SJSA1 (cell line): ENCODE results near the gene POU4F3. TPM values are rescaled to one million over a fixed set of nuclear protein-coding genes. Genes with fewer than 3 reads are reported as not detected.
"Not testable (repeated sequence)": the region's sequence is repeated elsewhere in the genome, so short reads cannot be mapped to it uniquely, and the experiment has no call there.

Source experiments
- DNase-seq, 2 experiments: peaks; one replicate each; pipeline ENCODE4 v3.0.0-alpha.2; 2015 to 2020; ENCODE audit warnings: low spot score in 2 of 2, low read depth in 1 of 2
- H3K27ac ChIP-seq: fragments of 250-450 bp; sonication (Bioruptor Pico); 2 replicates; pipeline ENCODE4 v1.5.1; 2020; ENCODE audit warnings: mild to moderate bottlenecking, moderate library complexity
- H3K27me3 ChIP-seq: fragments of 250-450 bp; sonication (Bioruptor Pico); replicated peaks from 2 replicates; pipeline ENCODE4 v1.5.1; 2020; ENCODE audit warnings: mild to moderate bottlenecking, moderate library complexity
- H3K36me3 ChIP-seq: fragments of 250-450 bp; sonication (Bioruptor Pico); 2 replicates; pipeline ENCODE4 v1.5.1; 2020; ENCODE audit warnings: mild to moderate bottlenecking
- H3K4me1 ChIP-seq: fragments of 250-450 bp; sonication (Bioruptor Pico); replicated peaks from 2 replicates; pipeline ENCODE4 v1.6.1; 2021; ENCODE audit warnings: mild to moderate bottlenecking
- H3K4me3 ChIP-seq: fragments of 250-450 bp; sonication (Bioruptor Pico); 2 replicates; pipeline ENCODE4 v1.5.1; 2020; ENCODE audit warnings: mild to moderate bottlenecking
- H3K9me3 ChIP-seq: fragments of 250-450 bp; sonication (Bioruptor Pico); replicated peaks from 2 replicates; pipeline ENCODE4 v1.5.1; 2020; ENCODE audit warnings: mild to moderate bottlenecking
- total RNA-seq: library from RNA; depleted of rRNA; stranded (reverse); fragments of >200 nt; shearing (Covaris generic); gene quantifications from 2 replicates; pipeline ENCODE4 v1.2.3, GENCODE V29; 2014; rRNA removed

The POU4F3 gene
- 0.16 TPM in 1 of 2 replicates, not detected in the other for total RNA-seq

- Histone ChIP-seq H3K4me3 (no peak within 1 kb of the TSS), H3K9me3 (peaks cover 12% of the 10 kb centered on the region), H3K36me3 (no peaks in the 10 kb centered on the region), H3K27me3 (peaks cover 91% of the 10 kb centered on the region), H3K4me1 (peaks cover 6% of the 10 kb centered on the region; the same call in 1 of the 2 replicates), H3K27ac (no peak within 1 kb of the TSS)
- DNase-seq = no peak
Observed at GRCh38 chr5:146338774-146339714, at the start of gene POU4F3. TSS of gene POU4F3 (plus strand) at chr5:146338839. CDS start at chr5:146339113, 274 bp downstream.

DNA sequence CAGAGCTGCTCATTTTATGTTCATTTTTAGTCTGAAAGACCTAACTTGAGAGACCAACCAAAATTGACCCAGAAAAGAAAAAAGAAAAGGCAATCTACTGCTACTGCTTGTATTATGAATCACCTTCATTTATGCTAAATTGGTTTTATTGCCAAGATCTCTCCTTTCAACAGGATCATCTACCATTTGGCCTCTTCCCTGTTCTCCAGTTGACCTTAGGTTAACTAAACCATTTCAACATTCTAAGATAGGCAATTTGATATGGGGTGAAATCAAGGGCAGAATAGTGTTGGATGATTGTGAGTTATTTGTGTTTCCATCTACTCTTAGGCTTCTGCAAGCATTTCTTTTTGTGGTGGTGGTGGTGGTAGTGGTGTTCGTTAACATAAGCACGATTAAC, 48.3 kb upstream of the POU4F3 start:
- H3K4me1 ChIP-seq = no peaks in the 10 kb centered on the region
- no peak overlapping the region for H3K27ac ChIP-seq
- H3K27me3 ChIP-seq = no peaks in the 10 kb centered on the region
- H3K36me3 ChIP-seq = peaks cover 8% of the 10 kb centered on the region; the same call in 1 of the 2 replicates
- H3K4me3 ChIP-seq = no peak overlapping the region
- H3K9me3 ChIP-seq = no peaks in the 10 kb centered on the region
- DNase-seq = no peak

GRCh38 chr5:146291421-146292074, 47.1 kb upstream of the POU4F3 start:
- DNase-seq = peak in 1 of 2 experiments; percentile 42
- no peak overlapping the region for H3K4me3 ChIP-seq
- no peaks in the 10 kb centered on the region for H3K27me3 ChIP-seq
- H3K4me1 ChIP-seq = no peaks in the 10 kb centered on the region
- H3K36me3 ChIP-seq = 0 out of 2 replicates have a peak, but pooled peaks cover 2% of the 10 kb centered on the region
- H3K9me3 ChIP-seq = no peaks in the 10 kb centered on the region
- H3K27ac ChIP-seq = no peak overlapping the region

DNA sequence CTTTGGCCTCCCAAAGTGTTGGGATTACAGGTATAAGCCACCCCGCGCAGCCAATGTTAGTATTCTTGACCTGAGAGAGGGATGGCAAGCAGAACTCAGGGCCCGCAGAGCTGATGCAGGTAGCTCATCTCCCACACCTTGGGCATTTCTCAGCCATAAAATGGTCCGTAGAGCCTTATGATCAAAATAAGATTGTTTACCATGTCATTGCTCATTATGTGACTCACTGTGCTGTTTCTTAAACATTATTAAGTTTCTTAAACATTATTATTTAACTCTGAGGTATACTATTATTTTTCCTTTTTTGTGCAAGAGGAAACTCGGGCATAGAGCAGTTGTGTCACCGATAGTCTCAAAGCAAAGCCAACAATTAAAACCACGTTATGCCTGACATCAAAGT, 42.4 kb upstream of the POU4F3 start:
- Histone ChIP-seq H3K27ac (no peak overlapping the region), H3K36me3 (no peaks in the 10 kb centered on the region), H3K27me3 (peaks cover 3% of the 10 kb centered on the region; the same call in 1 of the 2 replicates), H3K4me3 (no peak overlapping the region), H3K4me1 (no peaks in the 10 kb centered on the region), H3K9me3 (no peaks in the 10 kb centered on the region)
- no peak for DNase-seq

GRCh38 chr5:146298920-146299319, 39.7 kb upstream of the POU4F3 start:
- not testable (repeated sequence) for H3K27me3 ChIP-seq, H3K4me1 ChIP-seq, DNase-seq, H3K4me3 ChIP-seq, H3K9me3 ChIP-seq, H3K27ac ChIP-seq, H3K36me3 ChIP-seq

GRCh38 chr5:146301626-146302025, 37.0 kb upstream of the POU4F3 start:
- no peaks in the 10 kb centered on the region for H3K9me3 ChIP-seq
- no peaks in the 10 kb centered on the region for H3K4me1 ChIP-seq
- H3K4me3 ChIP-seq = no peak overlapping the region
- H3K36me3 ChIP-seq = no peaks in the 10 kb centered on the region
- no peak for DNase-seq
- no peak overlapping the region for H3K27ac ChIP-seq
- H3K27me3 ChIP-seq = peaks cover 15% of the 10 kb centered on the region

- H3K36me3 ChIP-seq = no peaks in the 10 kb centered on the region
- DNase-seq = no peak
Observed at GRCh38 chr5:146302406-146302805, 36.2 kb upstream of the POU4F3 start.

DNA sequence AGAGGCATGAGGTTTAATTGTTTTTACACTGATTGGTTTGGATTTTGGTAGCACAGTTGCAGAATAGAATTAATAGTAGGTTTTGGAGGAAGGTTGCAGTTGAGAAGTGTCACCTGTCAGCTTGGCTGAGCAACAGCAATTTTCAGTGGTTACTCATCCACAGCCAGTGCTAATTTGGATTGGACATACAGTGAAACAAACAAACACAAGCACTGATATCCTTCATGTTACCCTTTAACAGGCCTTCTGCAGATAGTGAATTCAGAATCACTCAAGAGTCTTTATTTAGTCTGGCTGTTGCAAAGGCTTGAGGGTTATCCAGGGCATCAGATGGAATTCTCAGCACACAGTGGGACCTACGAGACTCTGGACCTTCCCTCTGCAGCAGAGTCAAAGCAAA, 31.8 kb upstream of the POU4F3 start:
- no peak for DNase-seq
- Histone ChIP-seq H3K27ac (no peak overlapping the region), H3K4me1 (no peaks in the 10 kb centered on the region), H3K4me3 (no peak overlapping the region), H3K9me3 (no peaks in the 10 kb centered on the region), H3K27me3 (peaks cover 14% of the 10 kb centered on the region), H3K36me3 (no peaks in the 10 kb centered on the region)

More at GRCh38 chr5:146302406-146302805, 36.2 kb upstream of the POU4F3 start:
- Histone ChIP-seq H3K9me3 (no peaks in the 10 kb centered on the region), H3K4me1 (no peaks in the 10 kb centered on the region), H3K4me3 (no peak overlapping the region), H3K27ac (no peak overlapping the region), H3K27me3 (peaks cover 15% of the 10 kb centered on the region)

DNA sequence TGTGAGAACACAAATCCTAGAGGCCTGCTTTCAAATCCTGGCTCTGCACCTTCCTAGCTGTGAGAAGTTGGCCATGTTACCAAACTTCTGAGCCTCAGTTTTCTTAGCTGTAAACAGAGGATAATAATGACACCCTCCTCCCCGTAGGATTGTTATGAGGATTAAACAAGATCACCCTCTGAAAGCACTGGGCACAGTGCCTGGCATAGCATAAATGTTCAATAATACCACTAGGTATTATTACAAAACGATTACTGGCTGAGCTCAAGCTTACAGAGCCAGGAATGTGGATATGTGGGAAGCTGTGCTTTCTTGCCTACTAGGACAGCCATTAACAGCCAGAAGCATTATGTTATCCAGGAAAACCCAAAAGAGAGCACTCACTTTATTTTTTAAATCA, 30.8 kb upstream of the POU4F3 start:
- no peaks in the 10 kb centered on the region for H3K36me3 ChIP-seq
- H3K9me3 ChIP-seq = no peaks in the 10 kb centered on the region
- H3K27me3 ChIP-seq = peaks cover 14% of the 10 kb centered on the region
- no peak overlapping the region for H3K27ac ChIP-seq
- H3K4me3 ChIP-seq = no peak overlapping the region
- no peak for DNase-seq
- no peaks in the 10 kb centered on the region for H3K4me1 ChIP-seq

GRCh38 chr5:146310540-146310939, 28.1 kb upstream of the POU4F3 start:
- DNase-seq = no peak
- Histone ChIP-seq H3K9me3 (no peaks in the 10 kb centered on the region), H3K27me3 (peaks cover 12% of the 10 kb centered on the region), H3K27ac (no peak overlapping the region), H3K36me3 (no peaks in the 10 kb centered on the region), H3K4me3 (no peak overlapping the region), H3K4me1 (no peaks in the 10 kb centered on the region)

- Histone ChIP-seq H3K27me3 (peaks cover 11% of the 10 kb centered on the region; the same call in 1 of the 2 replicates), H3K4me3 (no peak overlapping the region), H3K4me1 (no peaks in the 10 kb centered on the region), H3K27ac (no peak overlapping the region), H3K9me3 (no peaks in the 10 kb centered on the region), H3K36me3 (no peaks in the 10 kb centered on the region)
- no peak for DNase-seq
Observed at GRCh38 chr5:146311278-146311677, 27.4 kb upstream of the POU4F3 start.

DNA sequence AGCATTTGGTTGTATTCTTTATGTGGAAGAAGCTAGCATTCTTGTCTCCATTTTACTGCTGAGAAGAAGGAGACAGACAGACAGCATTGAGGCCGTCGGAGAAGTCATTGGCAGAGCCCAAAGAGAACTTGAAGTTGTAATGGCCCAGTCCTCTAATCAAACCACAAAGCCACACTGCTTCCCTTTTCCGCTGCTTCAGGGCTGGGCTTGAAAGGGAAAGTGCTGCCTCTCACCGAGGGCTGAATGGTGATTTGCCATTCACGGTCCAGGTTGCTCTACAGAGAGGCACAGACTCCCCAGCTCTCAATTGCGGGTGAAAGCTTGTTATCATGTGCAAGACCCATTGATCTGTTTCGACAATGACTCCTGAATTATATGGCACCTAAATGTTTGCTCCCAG, 25.6 kb upstream of the POU4F3 start:
- H3K4me1 ChIP-seq = no peaks in the 10 kb centered on the region
- no peak overlapping the region for H3K4me3 ChIP-seq
- no peak overlapping the region for H3K27ac ChIP-seq
- DNase-seq = no peak
- H3K9me3 ChIP-seq = no peaks in the 10 kb centered on the region
- H3K36me3 ChIP-seq = no peaks in the 10 kb centered on the region
- peaks cover 16% of the 10 kb centered on the region; the same call in 1 of the 2 replicates for H3K27me3 ChIP-seq

DNA sequence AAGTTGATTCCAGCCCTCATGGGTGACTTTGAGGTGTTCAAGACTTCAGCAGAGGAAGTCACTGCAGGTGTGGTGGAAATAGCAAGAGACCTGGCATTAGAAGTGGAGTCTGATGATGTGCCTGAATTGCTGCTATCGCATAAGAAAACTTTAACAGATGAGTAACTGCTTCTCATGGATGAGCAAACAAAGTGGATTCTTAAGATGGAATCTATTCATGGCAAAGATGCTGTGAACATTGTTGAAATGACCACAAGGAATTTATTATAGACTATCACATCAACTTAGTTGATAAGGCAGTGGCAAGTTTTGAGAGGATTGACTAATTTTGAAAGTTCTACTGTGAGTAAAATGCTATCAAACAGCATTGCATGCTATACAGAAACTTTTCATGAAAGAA, 17.1 kb upstream of the POU4F3 start:
- Histone ChIP-seq H3K9me3 (no peaks in the 10 kb centered on the region), H3K27ac (no peak overlapping the region), H3K36me3 (no peaks in the 10 kb centered on the region), H3K27me3 (peaks cover 11% of the 10 kb centered on the region; the same call in 1 of the 2 replicates), H3K4me3 (no peak overlapping the region), H3K4me1 (no peaks in the 10 kb centered on the region)
- no peak for DNase-seq
